ENCODE measurements around the gene MYOM3.
"Not testable (repeated sequence)": the region's sequence is repeated elsewhere in the genome, so short reads cannot be mapped to it uniquely, and the experiment has no call there.

MYOM3 gene

DNA sequence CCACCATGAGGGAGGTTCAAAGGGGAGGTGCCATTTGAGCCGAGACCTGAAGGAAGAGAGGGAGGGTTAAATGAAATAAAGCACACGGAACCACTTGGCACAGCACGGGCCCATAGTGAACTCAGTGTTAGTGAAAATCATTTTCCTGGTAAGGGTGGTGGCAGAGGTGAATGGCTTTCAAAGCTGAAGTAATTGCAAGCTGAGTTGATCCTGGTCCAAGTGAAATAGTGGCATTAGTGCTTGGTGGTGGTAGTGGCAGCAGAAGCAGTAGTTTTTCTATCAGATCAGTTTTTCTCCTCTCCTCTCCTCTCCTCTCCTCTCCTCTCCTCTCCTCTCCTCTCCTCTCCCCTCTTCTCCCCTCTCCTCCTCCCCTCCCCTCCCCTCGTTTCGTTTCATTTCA is 101.3 kb downstream of the MYOM3 start:
- H3K4me1 ChIP-seq (ENCODE audit: low read length): no peaks in the 10 kb centered on the region
- H3K4me3 ChIP-seq (ENCODE audit: low read length): no peak overlapping the region
- peaks cover 3% of the 10 kb centered on the region; the same call in 1 of the 2 replicates for H3K27me3 ChIP-seq (ENCODE audit: low read depth, low read length)
- H3K36me3 ChIP-seq (replicated peaks; ENCODE audit: low read depth, low read length): no peaks in the 10 kb centered on the region
- no peak overlapping the region for H3K4me2 ChIP-seq (ENCODE audit: low read length)
- TF ChIP-seq, protein P1, sequence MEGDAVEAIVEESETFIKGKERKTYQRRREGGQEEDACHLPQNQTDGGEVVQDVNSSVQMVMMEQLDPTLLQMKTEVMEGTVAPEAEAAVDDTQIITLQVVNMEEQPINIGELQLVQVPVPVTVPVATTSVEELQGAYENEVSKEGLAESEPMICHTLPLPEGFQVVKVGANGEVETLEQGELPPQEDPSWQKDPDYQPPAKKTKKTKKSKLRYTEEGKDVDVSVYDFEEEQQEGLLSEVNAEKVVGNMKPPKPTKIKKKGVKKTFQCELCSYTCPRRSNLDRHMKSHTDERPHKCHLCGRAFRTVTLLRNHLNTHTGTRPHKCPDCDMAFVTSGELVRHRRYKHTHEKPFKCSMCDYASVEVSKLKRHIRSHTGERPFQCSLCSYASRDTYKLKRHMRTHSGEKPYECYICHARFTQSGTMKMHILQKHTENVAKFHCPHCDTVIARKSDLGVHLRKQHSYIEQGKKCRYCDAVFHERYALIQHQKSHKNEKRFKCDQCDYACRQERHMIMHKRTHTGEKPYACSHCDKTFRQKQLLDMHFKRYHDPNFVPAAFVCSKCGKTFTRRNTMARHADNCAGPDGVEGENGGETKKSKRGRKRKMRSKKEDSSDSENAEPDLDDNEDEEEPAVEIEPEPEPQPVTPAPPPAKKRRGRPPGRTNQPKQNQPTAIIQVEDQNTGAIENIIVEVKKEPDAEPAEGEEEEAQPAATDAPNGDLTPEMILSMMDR (IDR thresholded peaks at IDR 0.05; ENCODE audit: low read depth, low read length): no peak
- TF ChIP-seq EZH2phosphoT487 (IDR thresholded peaks at IDR 0.05; ENCODE audit: low read depth): no peak
- H3K9ac ChIP-seq (ENCODE audit: low read length): no peak overlapping the region
- no peaks in the 10 kb centered on the region for H4K20me1 ChIP-seq (ENCODE audit: insufficient read depth, low read length)
- no peaks in the 10 kb centered on the region for H3K9me3 ChIP-seq (ENCODE audit: insufficient read depth, low read length)
- H3K79me2 ChIP-seq (ENCODE audit: low read length): no peaks in the 10 kb centered on the region
- no peak overlapping the region for H3K27ac ChIP-seq (ENCODE audit: low read length)
- no peak overlapping the region for H2AFZ ChIP-seq (ENCODE audit: low read depth, low read length)

DNA sequence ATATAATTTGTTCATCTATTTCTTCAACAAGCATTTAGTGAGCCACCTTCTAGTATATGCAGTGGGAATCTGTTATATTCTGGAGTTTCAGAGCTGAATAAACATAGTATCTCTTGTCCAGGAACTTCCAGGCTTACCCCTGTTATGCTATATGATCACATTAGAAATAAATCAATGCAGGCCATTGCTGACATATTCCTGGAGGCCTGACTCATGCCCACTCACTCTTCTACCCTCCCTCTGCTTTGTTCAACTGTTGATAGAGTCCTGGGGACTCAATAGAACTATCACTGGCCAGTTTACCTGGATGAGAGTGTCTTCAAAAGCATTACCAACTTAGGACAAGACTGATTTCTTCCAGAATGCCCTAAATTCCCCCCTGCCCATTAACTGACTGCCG is 102.5 kb downstream of the MYOM3 start:
- Histone ChIP-seq H3K79me2 (ENCODE audit: low read length) (no peaks in the 10 kb centered on the region), H4K20me1 (ENCODE audit: insufficient read depth, low read length) (no peaks in the 10 kb centered on the region), H3K27me3 (ENCODE audit: low read depth, low read length) (peaks cover 3% of the 10 kb centered on the region; the same call in 1 of the 2 replicates), H3K4me3 (ENCODE audit: low read length) (no peak overlapping the region), H2AFZ (ENCODE audit: low read depth, low read length) (no peak overlapping the region), H3K36me3 (replicated peaks; ENCODE audit: low read depth, low read length) (no peaks in the 10 kb centered on the region), H3K9me3 (ENCODE audit: insufficient read depth, low read length) (no peaks in the 10 kb centered on the region), H3K4me1 (ENCODE audit: low read length) (no peaks in the 10 kb centered on the region), H3K27ac (ENCODE audit: low read length) (no peak overlapping the region), H3K4me2 (ENCODE audit: low read length) (no peak overlapping the region), H3K9ac (ENCODE audit: low read length) (no peak overlapping the region)
- no peak for TF ChIP-seq EZH2phosphoT487 (IDR thresholded peaks at IDR 0.05; ENCODE audit: low read depth)
- TF ChIP-seq, protein P1 (IDR thresholded peaks at IDR 0.05; ENCODE audit: low read depth, low read length): no peak

- not testable (repeated sequence) for H3K4me2 ChIP-seq (ENCODE audit: low read length); H3K9ac ChIP-seq (ENCODE audit: low read length); H4K20me1 ChIP-seq (ENCODE audit: insufficient read depth, low read length); H3K9me3 ChIP-seq (ENCODE audit: insufficient read depth, low read length); H3K36me3 ChIP-seq (replicated peaks; ENCODE audit: low read depth, low read length); H3K4me1 ChIP-seq (ENCODE audit: low read length); H3K4me3 ChIP-seq (ENCODE audit: low read length); H2AFZ ChIP-seq (ENCODE audit: low read depth, low read length); H3K27me3 ChIP-seq (ENCODE audit: low read depth, low read length); H3K27ac ChIP-seq (ENCODE audit: low read length); H3K79me2 ChIP-seq (ENCODE audit: low read length)
Measured at GRCh38 chr1:24008574-24009184, 103.3 kb downstream of the MYOM3 start.

DNA sequence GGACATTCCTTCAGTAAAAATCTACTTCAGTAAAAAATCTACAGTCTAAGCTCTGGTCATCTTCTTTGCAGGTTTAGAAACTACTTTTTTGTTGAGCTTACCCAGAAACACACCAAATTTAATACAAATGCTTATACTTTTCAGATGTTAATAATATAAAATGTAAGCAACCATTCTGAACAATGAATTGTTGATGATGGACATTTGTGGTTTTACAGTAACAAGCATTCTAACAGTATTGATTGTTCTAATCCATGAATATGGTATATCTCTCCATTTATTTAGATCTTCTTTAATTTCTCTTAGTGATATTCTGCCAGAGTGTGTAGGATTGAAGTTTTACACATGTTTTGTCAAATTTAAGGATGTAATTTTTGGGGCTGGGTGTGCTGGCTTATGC is 104.9 kb downstream of the MYOM3 start:
- H3K4me2 ChIP-seq (ENCODE audit: low read length): no peak overlapping the region
- H3K9ac ChIP-seq (ENCODE audit: low read length): no peak overlapping the region
- H3K4me3 ChIP-seq (ENCODE audit: low read length): no peak overlapping the region
- H3K27ac ChIP-seq (ENCODE audit: low read length): no peak overlapping the region
- peaks cover 3% of the 10 kb centered on the region; the same call in 1 of the 2 replicates for H3K27me3 ChIP-seq (ENCODE audit: low read depth, low read length)
- no peaks in the 10 kb centered on the region for H3K36me3 ChIP-seq (replicated peaks; ENCODE audit: low read depth, low read length)
- no peak overlapping the region for H2AFZ ChIP-seq (ENCODE audit: low read depth, low read length)
- no peaks in the 10 kb centered on the region for H3K79me2 ChIP-seq (ENCODE audit: low read length)
- H3K9me3 ChIP-seq (ENCODE audit: insufficient read depth, low read length): no peaks in the 10 kb centered on the region
- no peaks in the 10 kb centered on the region for H3K4me1 ChIP-seq (ENCODE audit: low read length)
- no peaks in the 10 kb centered on the region for H4K20me1 ChIP-seq (ENCODE audit: insufficient read depth, low read length)
- TF ChIP-seq, protein P1 (IDR thresholded peaks at IDR 0.05; ENCODE audit: low read depth, low read length): no peak
- no peak for TF ChIP-seq EZH2phosphoT487 (IDR thresholded peaks at IDR 0.05; ENCODE audit: low read depth)
